Tibial nerve (tissue), 3 donors: ENCODE measurements around the gene COL4A5.

Experiments
- CTCF ChIP-seq, 5 experiments: fragments of 200-600 bp in 3 of 5; fragments of 450-650 bp in 2 of 5; sonication (generic) in 3 of 5; IDR thresholded peaks; one replicate each; pipeline ENCODE4 v1.5.1; 2016 to 2019; ENCODE audit warnings: antibody characterized with exemption in 5 of 5, mild to moderate bottlenecking in 3 of 5, moderate library complexity in 2 of 5
- POLR2A ChIP-seq, 2 donors: fragments of 450-650 bp; IDR thresholded peaks; one replicate each; pipeline ENCODE4 v1.6.1; 2017; ENCODE audit warnings: antibody characterized with exemption in 2 of 2, mild to moderate bottlenecking in 2 of 2, moderate library complexity in 2 of 2

DNA sequence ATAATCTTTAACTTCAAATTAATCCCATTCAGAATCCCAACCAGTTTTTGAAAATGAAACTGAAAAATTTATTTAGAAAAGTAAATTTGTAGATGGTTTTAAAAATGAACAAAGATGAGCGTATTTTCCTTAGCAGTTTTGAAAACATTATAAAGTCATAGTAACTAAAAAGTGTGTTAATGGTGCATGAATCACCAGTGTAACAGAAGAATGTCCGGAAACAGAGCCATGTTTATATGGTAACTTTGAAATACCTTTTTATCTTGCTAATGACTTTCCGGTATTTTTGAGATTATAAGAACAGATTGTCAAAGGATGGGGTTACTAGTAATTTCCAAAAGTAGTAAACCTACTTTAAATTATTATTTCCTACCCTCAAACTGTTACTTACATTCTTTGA is 150.9 kb downstream of the COL4A5 start:
- TF ChIP-seq CTCF (IDR thresholded peaks at IDR 0.05) (no peak), POLR2A (IDR thresholded peaks at IDR 0.05) (no peak)
